H1 (cell line): ENCODE data around the gene FAAH. TPM values are rescaled to one million over a fixed set of nuclear protein-coding genes. Genes with fewer than 3 reads are reported as not detected.

ENCODE experiments used
- CTCF ChIP-seq, 3 experiments: IDR thresholded peaks; 1 replicate in 2 of 3; 2 replicates in 1 of 3; pipeline versions ENCODE4 v1.5.1 to v1.6.1; 2011; ENCODE audit warnings: low read length in 3 of 3, mild to moderate bottlenecking in 3 of 3, inconsistent platforms in 2 of 3, low read depth in 1 of 3, moderate library complexity in 1 of 3; ENCODE audit not compliant: insufficient read depth in 1 of 3; ENCODE audit errors: control extremely low read depth in 1 of 3
- RAD21 ChIP-seq, 2 experiments: IDR thresholded peaks in 1 of 2; conservative IDR thresholded peaks in 1 of 2; 2 replicates each; pipeline ENCODE4 v1.6.1; 2011; ENCODE audit warnings: low read depth in 2 of 2, low read length in 2 of 2, improper control_type of control experiment in 1 of 2, inconsistent platforms in 1 of 2, mild to moderate bottlenecking in 1 of 2, moderate library complexity in 1 of 2
- YY1 ChIP-seq: IDR thresholded peaks from 2 replicates; pipeline ENCODE4 v1.6.1; 2011; ENCODE audit warnings: low read depth, mild to moderate bottlenecking, low read length
- polyA plus RNA-seq, 7 experiments: library from polyadenylated mRNA; depleted of rRNA in 3 of 7; stranded (reverse) in 5 of 7; unstranded in 2 of 7; fragments of >200 nt in 5 of 7; fragments of 200-250 nt in 2 of 7; gene quantifications; 1 replicate in 5 of 7; 2 replicates in 1 of 7; 4 replicates in 1 of 7; pipeline versions ENCODE4 v1.2.1 to v1.2.3, GENCODE V29; 2011 to 2013; ENCODE audit warnings: missing spikeins in 2 of 7, mixed read lengths in 2 of 7
- total RNA-seq: library from RNA; stranded (reverse); fragmentation: NEBNext Ultra II Directional; extraction: Animal tissue kit (Norgen Biotek cat#: 25700); gene quantifications from 2 replicates; pipeline ENCODE4 v1.2.1, GENCODE V29; 2021

Gene FAAH
- total and polyA plus RNA-seq, 2 of the 8 experiments (the other 6 are each of a cell fraction or from before 2014, with no cell fraction given): 41.2 to 47.3 TPM

- no peak for TF ChIP-seq CTCF (IDR thresholded peaks at IDR 0.05; ENCODE audit: control extremely low read depth in 1 of 3, insufficient read depth in 1 of 3, low read depth in 1 of 3, low read length in 3 of 3)
- TF ChIP-seq YY1: no peak
- no peak for TF ChIP-seq RAD21 (IDR thresholded peaks at IDR 0.05 in 1 of 2, conservative IDR thresholded peaks at IDR 0.05 in 1 of 2; ENCODE audit: low read depth in 2 of 2, low read length in 2 of 2)
- TF ChIP-seq, all 59 proteins: peak for 0
These were observed 46.4 kb downstream of the FAAH start (continued) for GRCh38 chr1:46440478-46440877.
